ENCODE results near the gene ZEB2. TPM values are rescaled to one million over a fixed set of nuclear protein-coding genes. Genes with fewer than 3 reads are reported as not detected.

Gene ZEB2
- 31.3 and 37.8 TPM in 2 replicates for total RNA-seq

GRCh38 chr2:144519934-144520731, at the start of gene ZEB2:
ZEB2 (minus strand) TSS chr2:144520119; CDS start chr2:144517350, 2,769 bp downstream.

All from pericardium fibroblast (primary cell).